Astrocyte (in vitro differentiated cells and primary cell): ENCODE measurements around the gene HNRNPDL.

ENCODE experiments used
- CTCF ChIP-seq: IDR thresholded peaks from 2 replicates; pipeline ENCODE4 v1.5.1; 2011; ENCODE audit warnings: low read depth, mild to moderate bottlenecking, inconsistent platforms, low read length, moderate library complexity; ENCODE audit not compliant: insufficient read depth
- EZH2 ChIP-seq: IDR thresholded peaks from 2 replicates; pipeline ENCODE4 v1.6.1; 2012; ENCODE audit warnings: mild to moderate bottlenecking, low read length, inconsistent platforms; ENCODE audit not compliant: insufficient read depth

- TF ChIP-seq CTCF (no peak), EZH2 (no peak)
These were observed at the start of gene HNRNPDL, which contains the start of gene ENOPH1 for GRCh38 chr4:82430193-82430963.
